Measurements from ENCODE around the gene ANKRD40.

DNA sequence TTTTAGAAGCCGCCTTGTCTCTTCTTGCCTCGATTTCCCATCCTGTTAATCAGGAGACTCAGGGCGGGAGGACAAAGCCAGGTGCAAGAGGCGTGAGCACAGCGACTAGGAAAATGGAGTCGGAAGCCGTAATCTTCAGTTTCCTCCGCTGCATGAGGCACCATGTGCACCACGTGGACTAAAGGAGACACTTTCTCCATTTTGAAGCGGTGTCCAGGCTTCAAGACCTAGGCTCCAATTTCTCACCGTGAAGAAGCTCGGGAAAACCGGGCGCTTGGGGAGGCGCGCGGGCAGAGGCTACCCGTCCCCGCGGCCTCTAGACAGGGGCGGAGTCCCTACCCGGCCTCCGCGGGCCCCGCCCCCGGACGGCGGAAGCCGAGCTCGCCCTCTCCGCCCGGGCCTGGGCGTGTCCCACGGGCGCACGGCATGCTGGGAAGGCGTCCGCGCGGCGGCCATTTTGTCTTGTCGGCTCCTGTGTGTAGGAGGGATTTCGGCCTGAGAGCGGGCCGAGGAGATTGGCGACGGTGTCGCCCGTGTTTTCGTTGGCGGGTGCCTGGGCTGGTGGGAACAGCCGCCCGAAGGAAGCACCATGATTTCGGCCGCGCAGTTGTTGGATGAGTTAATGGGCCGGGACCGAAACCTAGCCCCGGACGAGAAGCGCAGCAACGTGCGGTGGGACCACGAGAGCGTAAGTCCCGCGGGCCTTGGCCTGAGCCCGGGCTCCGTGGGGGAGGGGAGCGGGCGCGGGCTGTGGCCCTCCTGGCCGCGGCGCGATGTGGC, 11.6 kb upstream of the ANKRD40 start, which contains the start of gene LUC7L3:
- peak; percentile 89 to 95 (median 92) for TF ChIP-seq POLR2AphosphoS5 (IDR thresholded peaks at IDR 0.05)
- TF ChIP-seq, protein P1, sequence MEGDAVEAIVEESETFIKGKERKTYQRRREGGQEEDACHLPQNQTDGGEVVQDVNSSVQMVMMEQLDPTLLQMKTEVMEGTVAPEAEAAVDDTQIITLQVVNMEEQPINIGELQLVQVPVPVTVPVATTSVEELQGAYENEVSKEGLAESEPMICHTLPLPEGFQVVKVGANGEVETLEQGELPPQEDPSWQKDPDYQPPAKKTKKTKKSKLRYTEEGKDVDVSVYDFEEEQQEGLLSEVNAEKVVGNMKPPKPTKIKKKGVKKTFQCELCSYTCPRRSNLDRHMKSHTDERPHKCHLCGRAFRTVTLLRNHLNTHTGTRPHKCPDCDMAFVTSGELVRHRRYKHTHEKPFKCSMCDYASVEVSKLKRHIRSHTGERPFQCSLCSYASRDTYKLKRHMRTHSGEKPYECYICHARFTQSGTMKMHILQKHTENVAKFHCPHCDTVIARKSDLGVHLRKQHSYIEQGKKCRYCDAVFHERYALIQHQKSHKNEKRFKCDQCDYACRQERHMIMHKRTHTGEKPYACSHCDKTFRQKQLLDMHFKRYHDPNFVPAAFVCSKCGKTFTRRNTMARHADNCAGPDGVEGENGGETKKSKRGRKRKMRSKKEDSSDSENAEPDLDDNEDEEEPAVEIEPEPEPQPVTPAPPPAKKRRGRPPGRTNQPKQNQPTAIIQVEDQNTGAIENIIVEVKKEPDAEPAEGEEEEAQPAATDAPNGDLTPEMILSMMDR (IDR thresholded peaks at IDR 0.05) = no peak
- TF ChIP-seq POLR2A (IDR thresholded peaks at IDR 0.05) = peak; percentile 73 to 78
- TF ChIP-seq EP300 (IDR thresholded peaks at IDR 0.05) = no peak

All from sigmoid colon (tissue), 4 donors.